SJCRH30 (cell line): ENCODE results near the gene GSX1. TPM values are rescaled to one million over a fixed set of nuclear protein-coding genes. Genes with fewer than 3 reads are reported as not detected.

ENCODE experiments used
- DNase-seq, 2 experiments: peaks; one replicate each; pipeline ENCODE4 v3.0.0-alpha.2; 2015 to 2020
- H3K27ac ChIP-seq: fragments of 250-450 bp; sonication (Bioruptor Pico); 2 replicates; pipeline ENCODE4 v1.5.1; 2020; ENCODE audit warnings: mild to moderate bottlenecking, moderate library complexity
- H3K27me3 ChIP-seq: fragments of 250-450 bp; sonication (Bioruptor Pico); 2 replicates; pipeline ENCODE4 v1.5.1; 2020; ENCODE audit warnings: mild to moderate bottlenecking, moderate library complexity
- H3K36me3 ChIP-seq: fragments of 250-450 bp; sonication (Bioruptor Pico); 2 replicates; pipeline ENCODE4 v1.5.1; 2020; ENCODE audit warnings: mild to moderate bottlenecking, moderate library complexity
- H3K4me1 ChIP-seq: fragments of 250-450 bp; sonication (Bioruptor Pico); 2 replicates; pipeline ENCODE4 v1.5.1; 2020; ENCODE audit warnings: mild to moderate bottlenecking, moderate library complexity
- H3K4me3 ChIP-seq: fragments of 250-450 bp; sonication (Bioruptor Pico); 2 replicates; pipeline ENCODE4 v1.5.1; 2020; ENCODE audit warnings: mild to moderate bottlenecking, moderate library complexity
- H3K9me3 ChIP-seq: fragments of 250-450 bp; sonication (Bioruptor Pico); replicated peaks from 2 replicates; pipeline ENCODE4 v1.5.1; 2020; ENCODE audit warnings: mild to moderate bottlenecking, moderate library complexity
- total RNA-seq: library from RNA; depleted of rRNA; stranded (reverse); fragments of >200 nt; shearing (Covaris generic); gene quantifications from 2 replicates; pipeline ENCODE4 v1.2.3, GENCODE V29; 2014; rRNA removed

GSX1 gene
- total RNA-seq, 1 experiment from 2014 or later = not detected

- peak; percentile 18 to 56 for DNase-seq
- no peaks in the 10 kb centered on the region for H3K4me1 ChIP-seq
- H3K27ac ChIP-seq = no peak overlapping the region
- no peak overlapping the region for H3K4me3 ChIP-seq
- no peaks in the 10 kb centered on the region for H3K36me3 ChIP-seq
- H3K9me3 ChIP-seq = no peaks in the 10 kb centered on the region
- H3K27me3 ChIP-seq = peaks cover 13% of the 10 kb centered on the region
These were observed 41.8 kb downstream of the GSX1 start for GRCh38 chr13:27834095-27834494.

- DNase-seq = no peak
- H3K27ac ChIP-seq = no peak overlapping the region
- H3K4me1 ChIP-seq = no peaks in the 10 kb centered on the region
- no peak overlapping the region for H3K4me3 ChIP-seq
- H3K27me3 ChIP-seq = 0 out of 2 replicates have a peak, but pooled peaks cover 6% of the 10 kb centered on the region
- no peaks in the 10 kb centered on the region for H3K36me3 ChIP-seq
- H3K9me3 ChIP-seq = no peaks in the 10 kb centered on the region
These were observed 43.5 kb downstream of the GSX1 start for GRCh38 chr13:27835799-27836198.

- DNase-seq = no peak
These were observed 47.7 kb downstream of the GSX1 start for GRCh38 chr13:27839809-27840467.

GRCh38 chr13:27842571-27842970 lies 50.3 kb downstream of the GSX1 start:
- no peak for DNase-seq
- H3K9me3 ChIP-seq = peaks cover 5% of the 10 kb centered on the region; the same call in 1 of the 2 replicates
- H3K27me3 ChIP-seq = peaks cover 4% of the 10 kb centered on the region; the same call in 1 of the 2 replicates
- no peak overlapping the region for H3K27ac ChIP-seq
- no peak overlapping the region for H3K4me3 ChIP-seq
- no peaks in the 10 kb centered on the region for H3K36me3 ChIP-seq
- no peaks in the 10 kb centered on the region for H3K4me1 ChIP-seq

More at GRCh38 chr13:27839809-27840467, 47.7 kb downstream of the GSX1 start:
- H3K27ac ChIP-seq = no peak overlapping the region
- H3K36me3 ChIP-seq = no peaks in the 10 kb centered on the region
- peaks cover 4% of the 10 kb centered on the region; the same call in 1 of the 2 replicates for H3K27me3 ChIP-seq
- H3K9me3 ChIP-seq = peaks cover 5% of the 10 kb centered on the region; the same call in 1 of the 2 replicates
- no peaks in the 10 kb centered on the region for H3K4me1 ChIP-seq
- H3K4me3 ChIP-seq = no peak overlapping the region

Other genes starting within 250 kb of the GSX1 start
- 14.9 and 16.7 TPM in 2 replicates for gene LNX2, start 172.0 kb upstream of the GSX1 start, total RNA-seq
- 172 and 182 TPM in 2 replicates for gene POLR1D, start 170.6 kb upstream of the GSX1 start, total RNA-seq
- gene PDX1, start 127.5 kb downstream of the GSX1 start, total RNA-seq = not detected in 2 replicates
- not detected in 2 replicates for gene CDX2, start 176.8 kb downstream of the GSX1 start, total RNA-seq
- gene URAD, start 196.2 kb downstream of the GSX1 start, total RNA-seq = not detected in 2 replicates